ENCODE results near the gene STX3.

- TF ChIP-seq, protein P1, sequence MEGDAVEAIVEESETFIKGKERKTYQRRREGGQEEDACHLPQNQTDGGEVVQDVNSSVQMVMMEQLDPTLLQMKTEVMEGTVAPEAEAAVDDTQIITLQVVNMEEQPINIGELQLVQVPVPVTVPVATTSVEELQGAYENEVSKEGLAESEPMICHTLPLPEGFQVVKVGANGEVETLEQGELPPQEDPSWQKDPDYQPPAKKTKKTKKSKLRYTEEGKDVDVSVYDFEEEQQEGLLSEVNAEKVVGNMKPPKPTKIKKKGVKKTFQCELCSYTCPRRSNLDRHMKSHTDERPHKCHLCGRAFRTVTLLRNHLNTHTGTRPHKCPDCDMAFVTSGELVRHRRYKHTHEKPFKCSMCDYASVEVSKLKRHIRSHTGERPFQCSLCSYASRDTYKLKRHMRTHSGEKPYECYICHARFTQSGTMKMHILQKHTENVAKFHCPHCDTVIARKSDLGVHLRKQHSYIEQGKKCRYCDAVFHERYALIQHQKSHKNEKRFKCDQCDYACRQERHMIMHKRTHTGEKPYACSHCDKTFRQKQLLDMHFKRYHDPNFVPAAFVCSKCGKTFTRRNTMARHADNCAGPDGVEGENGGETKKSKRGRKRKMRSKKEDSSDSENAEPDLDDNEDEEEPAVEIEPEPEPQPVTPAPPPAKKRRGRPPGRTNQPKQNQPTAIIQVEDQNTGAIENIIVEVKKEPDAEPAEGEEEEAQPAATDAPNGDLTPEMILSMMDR (IDR thresholded peaks at IDR 0.05): no peak
- TF ChIP-seq JUNB (IDR thresholded peaks at IDR 0.05) (no peak), TP53 (CRISPR knock-in tag; IDR thresholded peaks at IDR 0.05) (no peak), RCOR1 (IDR thresholded peaks at IDR 0.05; ENCODE audit: low read depth, low read length) (no peak), HOXA7 (CRISPR knock-in tag; IDR thresholded peaks at IDR 0.05) (no peak), RFX5 (IDR thresholded peaks at IDR 0.05) (no peak)
Observed at GRCh38 chr11:59785818-59786217, 30.6 kb downstream of the STX3 start.

Data from A549 (cell line).